ENCODE data around the gene RAB19. TPM values are rescaled to one million over a fixed set of nuclear protein-coding genes. Genes with fewer than 3 reads are reported as not detected.
"Not testable (repeated sequence)": the region's sequence is repeated elsewhere in the genome, so short reads cannot be mapped to it uniquely, and the experiment has no call there.

The RAB19 gene
- total and polyA plus RNA-seq, 2 of the 13 experiments (the other 11 are each of a cell fraction or from before 2014, with no cell fraction given) = 0.31 TPM; not detected in 1

- POLR2A ChIA-PET = no interaction called here
- H3K9me3 ChIP-seq (ENCODE audit: low read length) = no peaks in the 10 kb centered on the region
- H3K9ac ChIP-seq (ENCODE audit: insufficient read depth, low read depth, low read length) = no peak overlapping the region
- TF ChIP-seq ZNF646 (CRISPR knock-in tag; IDR thresholded peaks at IDR 0.05) (no peak), ZNF878 (CRISPR knock-in tag; IDR thresholded peaks at IDR 0.05) (no peak), SP4 (CRISPR knock-in tag; IDR thresholded peaks at IDR 0.05) (no peak), FOXK2 (IDR thresholded peaks at IDR 0.05) (no peak), JDP2 (CRISPR knock-in tag; IDR thresholded peaks at IDR 0.05; ENCODE audit: borderline replicate concordance) (no peak), ZBTB4 (CRISPR knock-in tag; IDR thresholded peaks at IDR 0.05; ENCODE audit: borderline replicate concordance) (no peak)
- in situ Hi-C loops (cut with HindIII; ENCODE audit: extremely low pct_ligation_motif_present, low pct_unique_long_range_greater_than_20kb) = no loop called here
- DNase-seq (ENCODE audit: low spot score) (no peak), FAIRE-seq (no peak), ATAC-seq (no peak)
- CTCF ChIA-PET (ENCODE audit: low intra/inter-chr PET ratio, low total read pairs) = no interaction called here
- H3K79me2 ChIP-seq (ENCODE audit: insufficient read depth, low read length) = no peaks in the 10 kb centered on the region
- BruUV-seq (replicated peaks) = no TSS peak
- no peak overlapping the region for H3K27ac ChIP-seq (ENCODE audit: extremely low read length, insufficient read depth, low read length)
- WGBS (ENCODE audit: low lambda C conversion rate) = 67% methylated on average over 4 of the region's 8 CpGs
- intact Hi-C loops (cut with micrococcal nuclease; ENCODE audit: unreplicated experiment) = no loop called here
- H2AFZ ChIP-seq (ENCODE audit: low read length) = no peak overlapping the region
- no peaks in the 10 kb centered on the region for H3K36me3 ChIP-seq (replicated peaks in 1 of 2; ENCODE audit: control insufficient read depth in 1 of 2, insufficient read depth in 2 of 2, low read length in 2 of 2)
- no peaks in the 10 kb centered on the region for H3K4me1 ChIP-seq (ENCODE audit: insufficient read depth, low read length)
- H4K20me1 ChIP-seq (ENCODE audit: insufficient read depth, low read length) = no peaks in the 10 kb centered on the region
- H3K4me2 ChIP-seq (ENCODE audit: low read depth, low read length) = no peak overlapping the region
- no peaks in the 10 kb centered on the region; a peak in 1 of 5 replicates for H3K27me3 ChIP-seq (ENCODE audit: control insufficient read depth in 1 of 2, insufficient read depth in 2 of 2, low read length in 2 of 2)
- H3K4me3 ChIP-seq (replicated peaks in 1 of 3; ENCODE audit: insufficient read depth in 1 of 3, low read depth in 2 of 3, low read length in 3 of 3) = no peak overlapping the region
Observed at GRCh38 chr7:140417456-140418155, 13.7 kb downstream of the RAB19 start.

- H3K27ac ChIP-seq (ENCODE audit: extremely low read length, insufficient read depth, low read length); H3K4me1 ChIP-seq (ENCODE audit: insufficient read depth, low read length); H3K9ac ChIP-seq (ENCODE audit: insufficient read depth, low read depth, low read length); intact Hi-C loops (cut with micrococcal nuclease; ENCODE audit: unreplicated experiment); POLR2A ChIA-PET; FAIRE-seq; H3K36me3 ChIP-seq (replicated peaks in 1 of 2; ENCODE audit: control insufficient read depth in 1 of 2, insufficient read depth in 2 of 2, low read length in 2 of 2); ATAC-seq; DNase-seq (ENCODE audit: low spot score); H3K79me2 ChIP-seq (ENCODE audit: insufficient read depth, low read length); in situ Hi-C loops (cut with HindIII; ENCODE audit: extremely low pct_ligation_motif_present, low pct_unique_long_range_greater_than_20kb); H3K27me3 ChIP-seq (ENCODE audit: control insufficient read depth in 1 of 2, insufficient read depth in 2 of 2, low read length in 2 of 2); CTCF ChIA-PET (ENCODE audit: low intra/inter-chr PET ratio, low total read pairs); H3K4me3 ChIP-seq (replicated peaks in 1 of 3; ENCODE audit: insufficient read depth in 1 of 3, low read depth in 2 of 3, low read length in 3 of 3); H4K20me1 ChIP-seq (ENCODE audit: insufficient read depth, low read length); BruUV-seq (replicated peaks); H3K4me2 ChIP-seq (ENCODE audit: low read depth, low read length); H3K9me3 ChIP-seq (ENCODE audit: low read length); H2AFZ ChIP-seq (ENCODE audit: low read length): not testable (repeated sequence)
- 28% methylated on average over 5 of the region's 5 CpGs for WGBS (ENCODE audit: low lambda C conversion rate)
Observed at GRCh38 chr7:140418156-140418472, 14.3 kb downstream of the RAB19 start.

All from HepG2 (cell line).